RWPE2 (cell line): ENCODE data around the gene ACE.

ENCODE experiments used
- ATAC-seq: fragments of 200-7000 bp; cut with Tn5 transposase; 3 replicates; pipeline ENCODE4 v1.9.1; 2021; ENCODE audit warnings: low read depth
- DNase-seq: peaks from one replicate; pipeline ENCODE4 v3.0.0-alpha.2; 2020; ENCODE audit warnings: low spot score
- H3K27ac ChIP-seq: fragments of 450-650 bp; 2 replicates; pipeline ENCODE4 v1.5.1; 2017; ENCODE audit warnings: mild to moderate bottlenecking; ENCODE audit not compliant: poor library complexity, severe bottlenecking
- H3K27me3 ChIP-seq: fragments of 250-450 bp; sonication (Bioruptor Pico); 2 replicates; pipeline ENCODE4 v1.5.1; 2021; ENCODE audit warnings: mild to moderate bottlenecking, moderate library complexity; ENCODE audit not compliant: insufficient read depth, poor library complexity, severe bottlenecking
- H3K36me3 ChIP-seq: fragments of 250-450 bp; sonication (Bioruptor Pico); 2 replicates; pipeline ENCODE4 v1.5.1; 2020; ENCODE audit warnings: low read depth, mild to moderate bottlenecking, moderate library complexity
- H3K4me1 ChIP-seq: fragments of 250-450 bp; sonication (Bioruptor Pico); 2 replicates; pipeline ENCODE4 v1.5.1; 2021; ENCODE audit warnings: mild to moderate bottlenecking, moderate library complexity; ENCODE audit not compliant: insufficient read depth, poor library complexity, severe bottlenecking
- H3K4me3 ChIP-seq: fragments of 250-450 bp; sonication (Bioruptor Pico); 2 replicates; pipeline ENCODE4 v1.5.1; 2021; ENCODE audit warnings: mild to moderate bottlenecking, moderate library complexity; ENCODE audit not compliant: severe bottlenecking
- H3K9me3 ChIP-seq: fragments of 250-450 bp; sonication (Bioruptor Pico); 2 replicates; pipeline ENCODE4 v1.5.1; 2021; ENCODE audit warnings: mild to moderate bottlenecking, moderate library complexity; ENCODE audit not compliant: severe bottlenecking
- CTCF ChIP-seq: fragments of 450-650 bp; IDR thresholded peaks from one replicate; pipeline ENCODE4 v1.5.1; 2017; ENCODE audit warnings: mild to moderate bottlenecking, moderate library complexity; ENCODE audit not compliant: poor library complexity, severe bottlenecking

ACE gene

GRCh38 chr17:63474174-63474573, 2.7 kb upstream of the ACE start:
- no peak for ATAC-seq
- no peak overlapping the region for H3K27ac ChIP-seq
- no peaks in the 10 kb centered on the region for H3K4me1 ChIP-seq
- TF ChIP-seq CTCF = no peak
- no peaks in the 10 kb centered on the region for H3K36me3 ChIP-seq
- no peak overlapping the region for H3K4me3 ChIP-seq
- peaks cover 10% of the 10 kb centered on the region for H3K27me3 ChIP-seq
- no peak for DNase-seq
- H3K9me3 ChIP-seq = no peaks in the 10 kb centered on the region

- Histone ChIP-seq H3K27me3 (peaks cover 10% of the 10 kb centered on the region), H3K36me3 (no peaks in the 10 kb centered on the region), H3K27ac (no peak overlapping the region), H3K4me1 (no peaks in the 10 kb centered on the region), H3K4me3 (no peak overlapping the region), H3K9me3 (no peaks in the 10 kb centered on the region)
- DNase-seq (no peak), ATAC-seq (no peak)
- TF ChIP-seq CTCF = no peak
Measured at GRCh38 chr17:63474586-63475460, 2.0 kb upstream of the ACE start.

- Histone ChIP-seq H3K4me3 (no peak overlapping the region), H3K36me3 (no peaks in the 10 kb centered on the region), H3K9me3 (no peaks in the 10 kb centered on the region), H3K27me3 (peaks cover 10% of the 10 kb centered on the region), H3K27ac (no peak overlapping the region), H3K4me1 (no peaks in the 10 kb centered on the region)
- ATAC-seq (no peak), DNase-seq (no peak)
- no peak for TF ChIP-seq CTCF
Measured at GRCh38 chr17:63475491-63476412, 1.1 kb upstream of the ACE start.

- Histone ChIP-seq H3K27ac (no peak overlapping the region), H3K4me1 (no peaks in the 10 kb centered on the region), H3K27me3 (peaks cover 10% of the 10 kb centered on the region), H3K9me3 (no peaks in the 10 kb centered on the region), H3K36me3 (no peaks in the 10 kb centered on the region), H3K4me3 (peak overlapping the region; percentile 30)
- TF ChIP-seq CTCF = no peak
- no peak; the same call in 2 of the 3 replicates for ATAC-seq
- DNase-seq = no peak
Measured at GRCh38 chr17:63476459-63476853, 405 bp upstream of the ACE start.
